Loucy (cell line): ENCODE data around the gene PITX2.

Source experiments
- EZH2phosphoT487 ChIP-seq: fragments of 200-600 bp; IDR thresholded peaks from 2 replicates; pipeline ENCODE4 v1.6.1; 2018; ENCODE audit warnings: antibody characterized with exemption, mild to moderate bottlenecking, moderate library complexity, borderline replicate concordance
- TF ChIP-seq, protein P1 (sequence below): fragments of 200-600 bp; sonication (generic); conservative IDR thresholded peaks from 2 replicates; pipeline ENCODE4 v1.5.1; 2014; ENCODE audit warnings: mild to moderate bottlenecking, antibody characterized with exemption, low read length

DNA sequence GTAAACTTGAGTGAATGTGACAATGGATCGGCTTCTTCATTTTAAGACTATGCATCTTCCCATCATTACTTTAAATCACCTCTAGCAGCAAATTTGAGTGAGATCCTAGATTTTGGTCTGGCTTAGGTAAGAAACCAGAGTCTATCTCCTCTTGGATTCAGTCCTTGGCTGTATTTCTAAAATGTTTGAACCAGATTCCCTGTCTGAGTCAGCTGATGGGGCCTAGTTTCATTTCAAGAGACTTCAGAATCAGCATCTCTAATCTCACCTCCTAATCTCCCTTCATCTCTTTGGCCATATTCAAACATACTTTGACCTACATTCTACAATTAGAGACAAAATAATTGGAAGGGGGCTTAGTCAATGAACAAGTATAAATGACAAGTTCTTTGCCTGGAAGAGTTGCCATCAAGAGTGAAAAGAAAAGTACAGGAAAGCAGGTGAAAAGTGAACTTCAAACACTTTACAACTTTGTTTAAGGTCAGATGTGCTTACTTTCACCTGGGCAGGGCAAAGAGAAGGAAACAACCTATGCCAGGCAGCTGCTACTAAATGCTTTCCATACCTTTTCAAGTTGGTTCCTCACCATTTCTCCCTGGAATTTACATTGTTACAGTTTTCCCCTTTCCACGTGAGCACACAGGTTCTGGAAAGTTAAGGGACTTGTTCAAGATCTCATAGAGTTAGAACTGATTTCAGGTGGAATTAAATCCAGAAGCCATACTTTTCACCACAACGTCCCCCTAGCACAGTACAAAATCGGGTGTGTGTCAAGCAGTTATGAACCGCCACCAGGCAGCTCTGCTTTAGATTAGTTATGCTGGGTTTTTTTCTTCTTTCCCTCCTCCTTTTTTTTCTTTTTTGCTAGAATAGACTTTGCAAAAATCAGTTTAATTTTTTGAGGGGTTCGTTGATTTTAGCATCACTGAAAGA is 30.7 kb upstream of the PITX2 start:
- TF ChIP-seq, protein P1, sequence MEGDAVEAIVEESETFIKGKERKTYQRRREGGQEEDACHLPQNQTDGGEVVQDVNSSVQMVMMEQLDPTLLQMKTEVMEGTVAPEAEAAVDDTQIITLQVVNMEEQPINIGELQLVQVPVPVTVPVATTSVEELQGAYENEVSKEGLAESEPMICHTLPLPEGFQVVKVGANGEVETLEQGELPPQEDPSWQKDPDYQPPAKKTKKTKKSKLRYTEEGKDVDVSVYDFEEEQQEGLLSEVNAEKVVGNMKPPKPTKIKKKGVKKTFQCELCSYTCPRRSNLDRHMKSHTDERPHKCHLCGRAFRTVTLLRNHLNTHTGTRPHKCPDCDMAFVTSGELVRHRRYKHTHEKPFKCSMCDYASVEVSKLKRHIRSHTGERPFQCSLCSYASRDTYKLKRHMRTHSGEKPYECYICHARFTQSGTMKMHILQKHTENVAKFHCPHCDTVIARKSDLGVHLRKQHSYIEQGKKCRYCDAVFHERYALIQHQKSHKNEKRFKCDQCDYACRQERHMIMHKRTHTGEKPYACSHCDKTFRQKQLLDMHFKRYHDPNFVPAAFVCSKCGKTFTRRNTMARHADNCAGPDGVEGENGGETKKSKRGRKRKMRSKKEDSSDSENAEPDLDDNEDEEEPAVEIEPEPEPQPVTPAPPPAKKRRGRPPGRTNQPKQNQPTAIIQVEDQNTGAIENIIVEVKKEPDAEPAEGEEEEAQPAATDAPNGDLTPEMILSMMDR: no peak
- TF ChIP-seq EZH2phosphoT487: no peak
